ENCODE measurements around the gene HOATZ.

The HOATZ gene

DNA sequence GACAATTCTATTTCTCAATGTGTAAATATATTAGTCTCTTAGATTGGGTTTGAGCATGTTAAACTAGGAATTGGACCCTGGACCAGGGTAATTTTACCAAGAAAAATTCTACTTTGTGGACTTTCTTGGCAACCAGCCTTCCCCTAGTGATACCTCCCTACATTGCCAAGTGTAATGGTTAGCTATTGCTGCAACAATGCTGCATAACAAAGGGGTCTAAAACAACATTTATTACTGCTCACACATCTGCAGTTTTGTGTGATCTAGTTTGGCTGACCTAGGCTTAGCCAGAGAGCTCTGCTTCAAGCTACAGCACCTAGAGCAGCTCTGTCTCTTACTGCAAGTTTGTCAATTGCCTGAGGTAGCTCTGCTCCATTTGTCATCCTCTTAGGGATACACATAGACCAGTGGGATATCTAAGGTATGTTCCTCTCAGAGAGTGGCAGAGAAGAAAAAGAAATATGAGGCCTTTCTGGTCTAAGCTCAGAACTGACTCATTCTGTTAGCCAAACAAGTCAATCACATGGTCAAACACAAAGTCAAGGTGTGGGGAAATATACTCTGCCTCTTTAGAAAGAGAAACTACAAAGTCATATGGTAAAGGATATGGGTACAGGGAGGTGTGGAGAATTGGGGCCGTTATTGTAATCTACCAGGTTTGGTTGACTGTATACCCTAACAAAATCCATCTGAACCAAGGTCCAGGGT is 24.0 kb downstream of the HOATZ start:
- no peak overlapping the region for H3K9ac ChIP-seq (ENCODE audit: low read length)
- no peak overlapping the region for H3K4me3 ChIP-seq (ENCODE audit: low read depth, low read length, poor library complexity, severe bottlenecking)
- 0 out of 2 replicates have a peak, but pooled peaks cover 3% of the 10 kb centered on the region for H3K9me3 ChIP-seq (ENCODE audit: low read length)
- H3K36me3 ChIP-seq (ENCODE audit: insufficient read depth, low read length): no peaks in the 10 kb centered on the region
- H3K4me2 ChIP-seq (ENCODE audit: low read length): no peak overlapping the region
- no peaks in the 10 kb centered on the region for H4K20me1 ChIP-seq (ENCODE audit: insufficient read depth, low read length)
- no peaks in the 10 kb centered on the region for H3K79me2 ChIP-seq (ENCODE audit: insufficient read depth, low read length)
- TF ChIP-seq EZH2 (IDR thresholded peaks at IDR 0.05; ENCODE audit: borderline replicate concordance, low read length): no peak
- TF ChIP-seq, protein P1, sequence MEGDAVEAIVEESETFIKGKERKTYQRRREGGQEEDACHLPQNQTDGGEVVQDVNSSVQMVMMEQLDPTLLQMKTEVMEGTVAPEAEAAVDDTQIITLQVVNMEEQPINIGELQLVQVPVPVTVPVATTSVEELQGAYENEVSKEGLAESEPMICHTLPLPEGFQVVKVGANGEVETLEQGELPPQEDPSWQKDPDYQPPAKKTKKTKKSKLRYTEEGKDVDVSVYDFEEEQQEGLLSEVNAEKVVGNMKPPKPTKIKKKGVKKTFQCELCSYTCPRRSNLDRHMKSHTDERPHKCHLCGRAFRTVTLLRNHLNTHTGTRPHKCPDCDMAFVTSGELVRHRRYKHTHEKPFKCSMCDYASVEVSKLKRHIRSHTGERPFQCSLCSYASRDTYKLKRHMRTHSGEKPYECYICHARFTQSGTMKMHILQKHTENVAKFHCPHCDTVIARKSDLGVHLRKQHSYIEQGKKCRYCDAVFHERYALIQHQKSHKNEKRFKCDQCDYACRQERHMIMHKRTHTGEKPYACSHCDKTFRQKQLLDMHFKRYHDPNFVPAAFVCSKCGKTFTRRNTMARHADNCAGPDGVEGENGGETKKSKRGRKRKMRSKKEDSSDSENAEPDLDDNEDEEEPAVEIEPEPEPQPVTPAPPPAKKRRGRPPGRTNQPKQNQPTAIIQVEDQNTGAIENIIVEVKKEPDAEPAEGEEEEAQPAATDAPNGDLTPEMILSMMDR (IDR thresholded peaks at IDR 0.05; ENCODE audit: low read length): no peak
- no peaks in the 10 kb centered on the region for H3K4me1 ChIP-seq (ENCODE audit: insufficient read depth, low read length, severe bottlenecking)
- no peak overlapping the region for H2AFZ ChIP-seq (ENCODE audit: low read length)
- H3F3A ChIP-seq (ENCODE audit: insufficient read depth, low read length): no peaks in the 10 kb centered on the region
- H3K27ac ChIP-seq (ENCODE audit: low read depth, low read length, poor library complexity, severe bottlenecking): no peak overlapping the region
- peaks cover 29% of the 10 kb centered on the region for H3K27me3 ChIP-seq (ENCODE audit: insufficient read depth, low read length)
- H3K9me2 ChIP-seq (ENCODE audit: low read depth, low read length): no peaks in the 10 kb centered on the region

DNA sequence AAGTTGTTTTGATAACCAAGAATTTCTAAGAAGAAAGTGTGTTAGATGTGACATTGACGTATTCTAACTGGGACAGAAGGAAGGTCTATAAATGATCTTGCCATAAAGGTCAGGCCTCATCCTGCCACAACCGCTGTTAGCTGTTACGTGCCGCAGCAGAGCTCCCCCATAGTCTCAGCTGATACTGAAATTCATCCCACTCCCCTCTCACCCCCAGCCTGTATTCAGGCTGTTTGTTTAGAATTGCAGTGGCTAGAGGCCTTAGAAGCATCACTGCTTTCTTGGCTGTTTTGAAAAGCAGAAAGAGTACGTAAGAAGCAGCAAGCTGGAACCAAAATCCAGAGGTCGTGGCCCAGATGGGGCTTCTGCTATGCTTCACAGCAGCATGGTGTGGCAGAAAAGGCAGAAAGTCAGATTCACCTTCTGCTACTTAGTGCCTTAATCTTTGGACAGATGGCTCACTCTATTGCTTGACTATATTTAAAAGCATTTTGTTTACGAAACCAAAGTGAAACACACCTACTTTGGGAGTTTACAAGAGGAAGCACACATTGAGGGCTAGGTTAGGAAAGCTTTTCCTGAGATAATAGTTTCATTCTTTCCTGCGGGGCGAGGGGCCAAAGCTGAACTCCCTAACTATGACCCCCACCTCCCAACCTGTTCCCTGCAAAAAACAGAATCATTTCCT is 25.0 kb downstream of the HOATZ start:
- Histone ChIP-seq H3K27me3 (ENCODE audit: insufficient read depth, low read length) (peaks cover 28% of the 10 kb centered on the region), H3K4me3 (ENCODE audit: low read depth, low read length, poor library complexity, severe bottlenecking) (no peak overlapping the region), H3K36me3 (ENCODE audit: insufficient read depth, low read length) (no peaks in the 10 kb centered on the region), H3K9me2 (ENCODE audit: low read depth, low read length) (no peaks in the 10 kb centered on the region), H3K27ac (ENCODE audit: low read depth, low read length, poor library complexity, severe bottlenecking) (no peak overlapping the region), H3K79me2 (ENCODE audit: insufficient read depth, low read length) (no peaks in the 10 kb centered on the region), H4K20me1 (ENCODE audit: insufficient read depth, low read length) (no peaks in the 10 kb centered on the region), H3K9me3 (ENCODE audit: low read length) (0 out of 2 replicates have a peak, but pooled peaks cover 3% of the 10 kb centered on the region), H3K4me1 (ENCODE audit: insufficient read depth, low read length, severe bottlenecking) (no peaks in the 10 kb centered on the region), H3K9ac (ENCODE audit: low read length) (no peak overlapping the region), H3F3A (ENCODE audit: insufficient read depth, low read length) (no peaks in the 10 kb centered on the region), H2AFZ (ENCODE audit: low read length) (no peak overlapping the region), H3K4me2 (ENCODE audit: low read length) (no peak overlapping the region)
- TF ChIP-seq EZH2 (IDR thresholded peaks at IDR 0.05; ENCODE audit: borderline replicate concordance, low read length): no peak
- TF ChIP-seq, protein P1 (IDR thresholded peaks at IDR 0.05; ENCODE audit: low read length): no peak

DNA sequence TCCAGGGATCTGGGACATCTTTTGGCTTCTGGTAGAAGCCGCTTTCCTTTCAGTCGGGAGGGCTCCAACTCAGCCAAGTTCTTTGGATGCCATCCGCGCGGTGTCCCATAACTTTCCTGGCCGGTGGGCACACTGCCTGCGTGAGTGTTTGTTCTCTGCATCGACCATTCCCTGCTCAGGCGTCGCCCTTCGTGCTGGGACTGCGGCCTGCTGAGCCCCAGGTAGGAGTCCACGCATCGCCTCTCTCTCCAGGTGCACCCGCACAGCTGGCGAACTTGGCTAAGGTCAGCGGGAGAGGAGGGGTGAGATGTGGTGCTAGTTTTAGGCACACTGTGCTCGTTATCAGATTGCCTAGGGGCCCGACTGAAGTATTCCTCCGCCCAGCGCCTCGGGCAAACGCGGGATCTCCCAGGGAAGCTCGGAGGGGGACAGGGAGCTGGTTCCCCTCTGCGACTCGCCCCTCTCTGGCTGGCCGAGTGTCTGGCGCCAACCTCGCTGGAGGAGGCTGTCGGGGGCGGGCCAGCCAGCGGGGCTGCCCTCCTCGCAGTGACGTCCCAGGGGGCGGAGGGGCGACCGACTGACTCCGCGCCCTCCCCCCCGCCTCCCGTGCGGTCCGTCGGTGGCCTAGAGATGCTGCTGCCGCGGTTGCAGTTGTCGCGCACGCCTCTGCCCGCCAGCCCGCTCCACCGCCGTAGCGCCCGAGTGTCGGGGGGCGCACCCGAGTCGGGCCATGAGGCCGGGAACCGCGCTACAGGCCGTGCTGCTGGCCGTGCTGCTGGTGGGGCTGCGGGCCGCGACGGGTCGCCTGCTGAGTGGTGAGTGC is 25.7 kb downstream of the HOATZ start, which contains the start of gene LAYN:
Gene LAYN (plus strand): TSS at position 607 of the 823 bp plus-strand sequence. CDS start 124 bp downstream, at position 731.
- Histone ChIP-seq H4K20me1 (ENCODE audit: insufficient read depth, low read length) (no peaks in the 10 kb centered on the region), H3K9me2 (ENCODE audit: low read depth, low read length) (no peaks in the 10 kb centered on the region), H3K9ac (ENCODE audit: low read length) (no peak within 1 kb of the TSS), H3K9me3 (ENCODE audit: low read length) (0 out of 2 replicates have a peak, but pooled peaks cover 3% of the 10 kb centered on the region), H3K4me3 (ENCODE audit: low read depth, low read length, poor library complexity, severe bottlenecking) (peak within 1 kb of the TSS; percentile 13), H3K36me3 (ENCODE audit: insufficient read depth, low read length) (no peaks in the 10 kb centered on the region), H2AFZ (ENCODE audit: low read length) (no peak within 1 kb of the TSS), H3K4me1 (ENCODE audit: insufficient read depth, low read length, severe bottlenecking) (no peaks in the 10 kb centered on the region), H3K79me2 (ENCODE audit: insufficient read depth, low read length) (no peaks in the 10 kb centered on the region), H3F3A (ENCODE audit: insufficient read depth, low read length) (no peaks in the 10 kb centered on the region), H3K4me2 (ENCODE audit: low read length) (peak within 1 kb of the TSS; percentile 7; the same call in 1 of the 2 replicates), H3K27ac (ENCODE audit: low read depth, low read length, poor library complexity, severe bottlenecking) (no peak within 1 kb of the TSS), H3K27me3 (ENCODE audit: insufficient read depth, low read length) (peaks cover 24% of the 10 kb centered on the region)
- no peak for TF ChIP-seq EZH2 (IDR thresholded peaks at IDR 0.05; ENCODE audit: borderline replicate concordance, low read length)
- TF ChIP-seq, protein P1 (IDR thresholded peaks at IDR 0.05; ENCODE audit: low read length): no peak
